IPS DF 6.9 (cell line): ENCODE measurements around the gene C10orf90.

Experiments
- DNase-seq: peaks from one replicate; pipeline ENCODE4 v3.0.0-alpha.2; 2013; ENCODE audit warnings: low read depth, low spot score
- H3K27ac ChIP-seq: one replicate; pipeline ENCODE4 v1.5.1; 2013; ENCODE audit warnings: low read length, control low read depth
- H3K27me3 ChIP-seq: 2 replicates; pipeline ENCODE4 v1.6.1; 2013; ENCODE audit warnings: mild to moderate bottlenecking, low read length; ENCODE audit not compliant: control insufficient read depth, insufficient read depth
- H3K36me3 ChIP-seq: 2 replicates; pipeline ENCODE4 v1.6.1; 2013; ENCODE audit warnings: low read length; ENCODE audit not compliant: control insufficient read depth, insufficient read depth
- H3K4me1 ChIP-seq: 2 replicates; pipeline ENCODE4 v1.6.1; 2013; ENCODE audit warnings: low read length; ENCODE audit not compliant: control insufficient read depth, insufficient read depth
- H3K4me3 ChIP-seq: 2 replicates; pipeline ENCODE4 v1.5.1; 2013; ENCODE audit warnings: mild to moderate bottlenecking, low read length
- H3K9me3 ChIP-seq: 2 replicates; pipeline ENCODE4 v1.6.1; 2013; ENCODE audit warnings: low read length, inconsistent platforms; ENCODE audit not compliant: control insufficient read depth, insufficient read depth
- WGBS: extraction: QIAGEN DNeasy Blood & Tissue Kit; methylation state at CpG from one replicate; pipeline ENCODE4 v1.1.7; 2013; ENCODE audit warnings: mixed read lengths, missing lambda C conversion rate; ENCODE audit not compliant: insufficient read length, insufficient coverage; 5-methylcytosine and 5-hydroxymethylcytosine counted together

The C10orf90 gene

GRCh38 chr10:126570621-126571602 lies 99.6 kb downstream of the C10orf90 start:
- Histone ChIP-seq H3K4me1 (peaks cover 10% of the 10 kb centered on the region), H3K9me3 (no peaks in the 10 kb centered on the region; the same call in 1 of the 2 replicates), H3K36me3 (no peaks in the 10 kb centered on the region), H3K27me3 (no peaks in the 10 kb centered on the region), H3K27ac (no peak overlapping the region), H3K4me3 (no peak overlapping the region)
- DNase-seq, result no peak
- WGBS, result no CpG with 5 or more reads among the region's 12 CpGs

- no CpG with 5 or more reads among the region's 4 CpGs for whole genome bisulfite sequencing
- no peaks in the 10 kb centered on the region for H3K36me3 ChIP-seq
- H3K4me1 ChIP-seq, result peaks cover 10% of the 10 kb centered on the region
- no peak for DNase-seq
- H3K9me3 ChIP-seq, result no peaks in the 10 kb centered on the region; the same call in 1 of the 2 replicates
- no peaks in the 10 kb centered on the region for H3K27me3 ChIP-seq
- no peak overlapping the region for H3K27ac ChIP-seq
- H3K4me3 ChIP-seq, result no peak overlapping the region
These were observed 100.3 kb downstream of the C10orf90 start for GRCh38 chr10:126570245-126570570.

GRCh38 chr10:126569513-126570244 lies 100.8 kb downstream of the C10orf90 start:
- Histone ChIP-seq H3K9me3 (no peaks in the 10 kb centered on the region; the same call in 1 of the 2 replicates), H3K4me3 (no peak overlapping the region), H3K27me3 (no peaks in the 10 kb centered on the region), H3K4me1 (peaks cover 10% of the 10 kb centered on the region), H3K36me3 (no peaks in the 10 kb centered on the region), H3K27ac (no peak overlapping the region)
- no peak for DNase-seq
- WGBS, result no CpG with 5 or more reads among the region's 8 CpGs

GRCh38 chr10:126568809-126569385 lies 101.6 kb downstream of the C10orf90 start:
- no CpG with 5 or more reads among the region's 7 CpGs for WGBS
- DNase-seq, result no peak
- Histone ChIP-seq H3K27ac (no peak overlapping the region), H3K36me3 (no peaks in the 10 kb centered on the region), H3K27me3 (no peaks in the 10 kb centered on the region), H3K4me1 (peaks cover 10% of the 10 kb centered on the region), H3K9me3 (no peaks in the 10 kb centered on the region; the same call in 1 of the 2 replicates), H3K4me3 (no peak overlapping the region)

- DNase-seq, result no peak
- Histone ChIP-seq H3K4me1 (peaks cover 12% of the 10 kb centered on the region), H3K36me3 (no peaks in the 10 kb centered on the region), H3K9me3 (no peaks in the 10 kb centered on the region; the same call in 1 of the 2 replicates), H3K4me3 (no peak overlapping the region), H3K27ac (no peak overlapping the region), H3K27me3 (no peaks in the 10 kb centered on the region)
- no CpG with 5 or more reads among the region's 3 CpGs for WGBS
These were observed 104.6 kb downstream of the C10orf90 start for GRCh38 chr10:126565871-126566270.

GRCh38 chr10:126565441-126565840 lies 105.1 kb downstream of the C10orf90 start:
- H3K9me3 ChIP-seq, result no peaks in the 10 kb centered on the region; the same call in 1 of the 2 replicates
- no CpG with 5 or more reads among the region's 7 CpGs for WGBS
- no peak overlapping the region for H3K4me3 ChIP-seq
- DNase-seq, result no peak
- peaks cover 12% of the 10 kb centered on the region for H3K4me1 ChIP-seq
- H3K27me3 ChIP-seq, result no peaks in the 10 kb centered on the region
- H3K27ac ChIP-seq, result no peak overlapping the region
- no peaks in the 10 kb centered on the region for H3K36me3 ChIP-seq

- Histone ChIP-seq H3K27me3 (no peaks in the 10 kb centered on the region), H3K36me3 (no peaks in the 10 kb centered on the region), H3K4me1 (peaks cover 9% of the 10 kb centered on the region), H3K9me3 (no peaks in the 10 kb centered on the region; the same call in 1 of the 2 replicates), H3K4me3 (no peak overlapping the region), H3K27ac (no peak overlapping the region)
- DNase-seq, result no peak
- WGBS, result no CpG with 5 or more reads among the region's 4 CpGs
These were observed 106.1 kb downstream of the C10orf90 start for GRCh38 chr10:126564326-126564888.

- Histone ChIP-seq H3K9me3 (no peaks in the 10 kb centered on the region; the same call in 1 of the 2 replicates), H3K4me3 (no peak overlapping the region), H3K4me1 (peaks cover 8% of the 10 kb centered on the region), H3K27ac (no peak overlapping the region), H3K27me3 (no peaks in the 10 kb centered on the region), H3K36me3 (no peaks in the 10 kb centered on the region)
- DNase-seq, result no peak
- WGBS, result no CpG with 5 or more reads among the region's 3 CpGs
These were observed 107.1 kb downstream of the C10orf90 start for GRCh38 chr10:126563361-126563760.

- no CpG with 5 or more reads among the region's 13 CpGs for WGBS
These were observed 108.4 kb downstream of the C10orf90 start for GRCh38 chr10:126561921-126562680.

More at GRCh38 chr10:126561921-126562680, 108.4 kb downstream of the C10orf90 start:
- H3K4me3 ChIP-seq, result no peak overlapping the region
- no peak for DNase-seq
- no peaks in the 10 kb centered on the region for H3K36me3 ChIP-seq
- no peaks in the 10 kb centered on the region; the same call in 1 of the 2 replicates for H3K9me3 ChIP-seq
- H3K27me3 ChIP-seq, result no peaks in the 10 kb centered on the region
- H3K4me1 ChIP-seq, result peaks cover 8% of the 10 kb centered on the region
- no peak overlapping the region for H3K27ac ChIP-seq
